DOHH2 (cell line): Measurements from ENCODE around the gene ERN1.

Experiments used
- CTCF ChIP-seq: fragments of 200-600 bp; sonication (generic); IDR thresholded peaks from one replicate; pipeline ENCODE4 v1.5.1; 2014; ENCODE audit warnings: antibody characterized with exemption, mild to moderate bottlenecking, low read depth, low read length; ENCODE audit not compliant: poor library complexity, severe bottlenecking
- EZH2phosphoT487 ChIP-seq: fragments of 200-600 bp; sonication (generic); IDR thresholded peaks from 2 replicates; pipeline ENCODE4 v1.6.1; 2017; ENCODE audit warnings: borderline replicate concordance, mild to moderate bottlenecking, antibody characterized with exemption, low read length, moderate library complexity, mixed read lengths

DNA sequence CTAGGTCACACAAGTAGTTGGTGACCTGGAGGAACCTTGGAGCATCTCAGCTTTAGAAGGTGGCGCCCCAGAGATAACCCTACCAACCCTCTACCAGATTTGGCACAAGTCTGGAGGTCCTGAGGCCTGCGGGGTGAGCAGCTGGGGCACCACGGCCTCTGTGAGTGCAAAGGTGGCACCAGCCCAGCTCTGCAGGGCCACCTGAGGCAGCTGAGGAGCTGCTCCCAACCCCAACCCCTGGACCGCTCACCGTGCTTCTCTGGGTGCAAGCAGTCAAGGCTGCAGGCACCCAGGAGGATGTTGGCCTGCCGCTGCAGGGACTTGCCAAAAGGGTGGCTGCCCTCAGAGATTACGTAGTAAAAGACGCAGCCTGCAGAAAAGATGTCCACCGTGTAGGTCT is 81.1 kb downstream of the ERN1 start:
- no peak for TF ChIP-seq CTCF
- no peak for TF ChIP-seq EZH2phosphoT487
